COLO668 (cell line): ENCODE results near the gene GMPPA.

ENCODE experiments used
- DNase-seq: peaks from one replicate; lab custom pipeline; 2025; ENCODE audit not compliant: unreplicated experiment; lab: John Stamatoyannopoulos, UW

The GMPPA gene

GRCh38 chr2:219537657-219538488 is 39.2 kb downstream of the GMPPA start:
- DNase-seq = no peak

GRCh38 chr2:219538504-219538951 is 39.8 kb downstream of the GMPPA start:
- DNase-seq = no peak

- no peak for DNase-seq
Measured at GRCh38 chr2:219538956-219539788, 40.5 kb downstream of the GMPPA start.

DNA sequence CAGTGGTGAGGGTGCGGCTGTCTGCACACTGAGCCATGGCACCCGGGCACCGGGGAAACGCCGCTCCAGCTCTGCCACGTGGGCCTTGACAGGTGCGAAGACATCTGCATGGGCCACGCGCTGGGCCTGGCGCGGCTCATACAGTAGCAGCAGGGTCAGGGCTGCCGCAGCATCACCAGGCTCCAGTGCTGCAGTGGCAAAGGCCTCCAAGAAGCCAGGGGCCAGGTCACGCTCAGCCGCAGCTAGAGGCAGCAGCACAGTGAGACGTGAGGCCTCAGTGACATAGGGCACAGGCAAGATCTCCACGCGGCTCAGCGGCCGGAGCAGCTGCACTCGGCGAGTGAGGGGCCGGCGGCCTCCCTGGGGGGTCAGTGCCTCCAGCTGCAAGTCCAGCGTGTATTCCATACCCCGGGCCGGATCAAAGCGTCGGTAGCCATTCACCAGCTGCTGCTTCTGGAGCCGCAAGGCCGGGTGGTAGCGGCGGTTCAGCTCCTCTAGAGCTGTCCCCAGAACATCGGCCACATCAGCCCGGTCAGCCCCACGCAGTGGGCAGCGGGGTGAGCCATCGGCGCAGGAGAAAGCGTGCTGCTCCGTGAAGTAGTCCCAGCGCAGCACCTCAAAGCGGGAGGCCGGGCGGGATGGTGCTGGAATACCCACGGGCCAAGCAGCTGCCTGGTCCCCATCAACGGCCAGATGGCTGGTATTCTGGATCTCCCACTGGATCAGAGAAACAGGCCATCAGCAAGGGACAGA is 41.4 kb downstream of the GMPPA start:
- no peak for DNase-seq

GRCh38 chr2:219540784-219541504 is 42.3 kb downstream of the GMPPA start:
- no peak for DNase-seq

- peak; percentile 96 for DNase-seq
Measured at GRCh38 chr2:219541611-219542180, 43.0 kb downstream of the GMPPA start.

DNA sequence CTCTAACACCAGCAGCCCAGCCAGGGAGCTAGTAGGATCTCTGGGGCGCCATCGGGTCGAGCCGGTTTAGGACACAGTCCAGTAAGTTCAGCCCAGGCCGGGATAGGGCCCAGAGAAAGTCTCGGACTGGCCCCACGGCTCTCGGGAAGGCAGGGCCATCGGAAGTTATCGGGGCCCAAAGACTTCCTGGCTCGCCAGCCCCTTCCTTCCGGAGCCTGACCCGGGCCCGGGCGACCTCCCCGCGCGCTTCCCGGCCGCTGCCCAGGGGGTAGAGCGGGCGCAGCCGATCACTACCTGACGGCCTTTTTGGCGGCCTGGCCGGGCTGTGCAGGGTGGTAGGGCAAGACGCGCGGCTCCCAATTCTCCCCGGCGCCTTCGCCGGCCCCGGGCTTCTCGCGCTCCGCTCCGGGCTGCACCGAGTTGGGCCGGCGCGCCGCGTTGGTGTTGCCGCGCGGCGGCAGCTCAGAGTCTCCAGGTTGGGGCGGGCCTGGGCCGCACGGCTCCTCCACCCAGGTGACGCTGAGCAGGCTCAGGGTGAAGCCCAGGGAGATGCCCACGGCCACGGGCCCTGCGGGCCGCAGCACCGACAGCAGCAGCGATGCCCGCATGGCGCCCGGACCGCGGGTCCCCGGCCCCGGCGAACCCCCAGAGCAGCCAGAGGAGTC is 44.4 kb downstream of the GMPPA start:
- DNase-seq = peak; percentile 76

DNA sequence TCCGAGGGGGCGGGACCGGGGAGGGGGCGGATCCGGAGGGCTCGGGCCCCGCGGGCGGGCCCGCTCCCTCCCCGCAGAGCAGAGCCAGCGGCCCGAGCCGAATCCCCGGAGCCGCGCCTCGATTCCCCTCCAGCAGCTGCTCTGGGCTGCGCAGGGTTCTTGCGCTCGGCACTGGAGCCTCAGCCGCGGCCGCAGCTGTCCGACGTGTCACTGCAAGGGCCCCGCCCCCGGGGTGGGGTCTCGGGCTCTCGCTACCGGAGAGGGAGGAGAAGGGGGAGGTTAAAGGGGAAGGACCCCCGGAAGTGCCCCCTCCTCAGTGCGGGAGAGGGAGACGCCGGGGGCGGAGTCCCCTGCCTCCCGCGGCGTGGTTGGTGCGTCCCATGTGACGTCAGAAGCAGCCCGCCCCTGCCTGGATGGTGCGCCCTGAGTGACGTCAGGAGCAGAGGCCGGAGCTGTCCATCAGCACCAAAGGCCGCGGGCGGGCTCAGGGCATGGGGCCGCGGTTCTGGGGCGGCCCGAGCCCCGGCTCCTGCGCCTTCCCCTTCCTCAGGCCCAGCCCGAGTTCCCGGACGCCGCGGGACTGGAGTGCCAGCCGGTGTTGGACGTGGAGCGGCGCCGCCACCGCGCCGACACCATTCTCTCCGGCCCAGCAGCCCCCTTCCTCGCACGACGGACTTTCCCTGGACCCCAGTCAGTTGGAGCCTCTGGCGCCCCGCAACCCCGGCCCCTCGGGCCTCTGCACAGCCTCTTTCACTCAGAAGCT is 45.1 kb downstream of the GMPPA start, which contains the start of the genes CHPF and TMEM198:
CHPF (minus strand) TSS at position 214 of the 763 bp plus-strand sequence. CDS start 271 bp downstream, outside the sequence.
TMEM198 (plus strand) TSS at position 433 of the 763 bp plus-strand sequence. CDS start 700 bp downstream, outside the sequence.
- peak; percentile 99 for DNase-seq

- DNase-seq = peak; percentile 19
Measured at GRCh38 chr2:219544567-219544966, 45.9 kb downstream of the GMPPA start.

GRCh38 chr2:219545295-219545942 is 46.7 kb downstream of the GMPPA start:
- DNase-seq = no peak

DNA sequence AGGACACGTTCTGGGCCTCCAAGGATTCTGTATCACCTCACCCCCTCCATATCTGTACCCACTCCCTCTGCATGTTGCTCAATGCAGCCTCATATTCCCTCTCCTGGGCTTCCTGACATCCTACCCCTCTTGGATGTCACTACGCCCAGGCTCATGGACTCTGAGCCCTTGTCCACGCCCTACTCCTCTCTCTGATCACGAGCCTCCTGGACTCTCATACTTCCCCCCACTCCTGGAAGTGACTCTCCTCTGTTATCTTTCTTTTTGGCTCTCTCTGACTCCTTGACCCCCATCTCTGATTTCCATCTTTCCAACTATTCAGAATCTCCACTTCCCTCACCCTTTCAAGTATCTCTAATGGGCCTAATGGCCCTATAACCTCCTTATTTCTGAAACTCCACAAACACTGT is 47.3 kb downstream of the GMPPA start:
- no peak for DNase-seq

- DNase-seq = no peak
Measured at GRCh38 chr2:219547621-219548020, 48.9 kb downstream of the GMPPA start.

DNA sequence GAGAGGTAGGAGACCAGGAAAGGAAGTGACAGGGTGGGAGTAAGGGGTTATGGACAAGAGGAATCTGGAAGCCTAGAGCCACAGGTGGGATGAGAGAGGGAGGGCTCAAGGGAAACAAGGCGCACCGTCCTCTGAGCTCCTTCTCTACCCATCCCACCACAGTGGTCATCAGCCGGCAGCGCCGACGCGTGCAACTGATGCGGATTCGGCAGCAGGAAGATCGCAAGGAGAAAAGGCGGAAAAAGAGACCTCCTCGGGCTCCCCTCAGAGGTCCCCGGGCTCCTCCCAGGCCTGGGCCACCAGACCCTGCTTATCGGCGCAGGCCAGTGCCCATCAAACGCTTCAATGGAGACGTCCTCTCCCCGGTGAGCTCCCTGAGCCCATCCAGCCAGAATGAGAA is 50.3 kb downstream of the GMPPA start:
- DNase-seq = no peak

DNA sequence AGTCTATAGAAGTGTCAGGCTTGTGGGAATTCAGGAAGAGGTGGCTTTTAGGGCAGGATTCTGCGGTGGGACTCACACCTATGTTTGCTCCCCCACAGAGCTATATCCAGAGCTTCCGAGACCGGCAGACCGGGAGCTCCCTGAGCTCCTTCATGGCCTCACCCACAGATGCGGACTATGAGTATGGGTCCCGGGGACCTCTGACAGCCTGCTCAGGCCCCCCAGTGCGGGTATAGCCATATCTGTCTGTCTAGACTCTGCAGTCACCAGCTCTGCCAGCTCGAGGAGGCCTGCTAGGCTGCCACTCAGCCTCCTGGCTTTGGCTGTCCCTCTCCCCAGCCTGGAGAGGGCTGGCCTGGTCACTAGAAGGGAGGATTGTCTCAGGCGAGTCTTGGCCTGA is 50.9 kb downstream of the GMPPA start:
- DNase-seq = no peak

GRCh38 chr2:219551441-219552381 is 53.0 kb downstream of the GMPPA start:
- DNase-seq = peak; percentile 71

DNA sequence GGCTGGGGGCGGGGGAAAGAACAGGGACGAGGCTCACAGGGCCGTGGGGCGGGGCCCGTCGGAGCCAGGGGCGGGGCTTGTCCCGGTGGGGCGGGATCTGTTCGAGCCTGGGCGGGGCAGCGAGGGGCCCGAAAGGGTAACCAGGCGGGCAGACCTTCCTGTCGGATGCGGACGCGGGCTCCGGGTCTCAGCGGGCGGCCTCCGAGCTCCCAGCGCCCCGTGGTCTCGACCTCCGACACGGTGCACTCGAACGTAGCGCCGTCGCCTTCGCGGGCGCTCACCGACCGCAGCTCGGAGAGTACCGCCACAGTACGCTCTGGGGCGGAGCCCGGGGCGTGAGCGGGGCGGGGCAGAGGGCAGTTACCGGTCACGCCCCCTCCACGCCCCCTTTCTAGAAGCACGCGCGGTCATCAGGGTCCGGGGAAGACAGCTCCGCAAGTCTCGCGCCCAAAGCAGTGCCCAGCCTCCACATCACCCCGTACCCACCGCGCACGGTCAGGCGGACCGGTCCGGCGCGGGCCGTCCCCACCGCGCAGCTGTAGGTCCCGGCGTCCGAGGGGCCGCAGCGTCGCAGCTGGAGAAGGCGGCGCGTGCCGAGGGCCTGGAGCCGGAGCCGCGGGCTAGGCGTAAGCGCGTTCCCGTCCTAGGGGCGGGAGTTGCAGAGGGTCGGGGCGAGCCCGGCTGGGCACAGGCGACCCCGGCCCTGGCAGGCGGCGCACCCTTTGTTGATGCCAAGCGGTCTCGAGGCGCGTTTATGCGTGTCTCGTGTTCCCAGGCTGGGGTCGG is 53.9 kb downstream of the GMPPA start:
- peak; percentile 90 for DNase-seq

GRCh38 chr2:219553168-219553417 is 54.4 kb downstream of the GMPPA start:
- no peak for DNase-seq
